Memory B cell (primary cell): Measurements from ENCODE around the gene ERC1.

Experiments
- ATAC-seq: fragments of 150-1000 bp; cut with Tn5 transposase; 2 replicates; pipeline ENCODE4 v1.10.0; 2021; ENCODE audit warnings: low read depth, mild to moderate bottlenecking, moderate library complexity
- DNase-seq, 2 donors: peaks; one replicate each; pipeline ENCODE4 v3.0.0; 2022; ENCODE audit warnings: low spot score in 2 of 2
- H3K27ac Mint-ChIP-seq: one replicate; pipeline ENCODE4 v1.8.0; 2022; ENCODE audit warnings: mild to moderate bottlenecking, moderate library complexity, mixed read lengths
- H3K27me3 Mint-ChIP-seq: one replicate; pipeline ENCODE4 v1.8.0; 2022; ENCODE audit warnings: mixed read lengths
- H3K36me3 Mint-ChIP-seq: one replicate; pipeline ENCODE4 v1.8.0; 2022; ENCODE audit warnings: mild to moderate bottlenecking, mixed read lengths
- H3K4me1 Mint-ChIP-seq: one replicate; pipeline ENCODE4 v1.8.0; 2022; ENCODE audit warnings: mixed read lengths
- H3K4me3 Mint-ChIP-seq: one replicate; pipeline ENCODE4 v1.8.0; 2022; ENCODE audit warnings: mild to moderate bottlenecking, moderate library complexity, mixed read lengths
- H3K9me3 Mint-ChIP-seq: one replicate; pipeline ENCODE4 v1.8.0; 2022; ENCODE audit warnings: mixed read lengths

ERC1 gene

DNA sequence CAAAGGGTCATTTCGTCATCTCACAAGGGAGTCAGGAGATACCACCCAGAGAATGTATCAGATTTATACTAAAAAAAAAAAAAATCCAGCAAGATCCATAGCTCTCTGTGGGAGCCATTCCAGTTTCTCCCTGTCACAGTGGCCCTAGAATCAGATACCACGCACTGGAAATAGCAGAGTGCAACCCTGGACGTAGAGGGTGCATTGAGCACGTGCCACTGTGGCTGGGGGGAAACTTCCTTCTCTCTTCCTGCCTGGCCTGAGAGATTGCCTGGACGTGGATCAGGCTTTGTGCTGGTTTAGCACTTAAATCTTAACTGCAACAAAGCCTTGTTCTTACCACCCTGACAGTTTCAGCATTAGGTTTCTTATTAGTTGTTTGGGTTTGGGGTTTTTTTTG lies 479.0 kb downstream of the ERC1 start:
- Mint-ChIP-seq H3K9me3 (no peaks in the 10 kb centered on the region), H3K36me3 (peaks cover 13% of the 10 kb centered on the region), H3K4me3 (no peak overlapping the region), H3K27ac (no peak overlapping the region), H3K4me1 (peaks cover 2% of the 10 kb centered on the region), H3K27me3 (no peaks in the 10 kb centered on the region)
- ATAC-seq: no peak
- DNase-seq: no peak

DNA sequence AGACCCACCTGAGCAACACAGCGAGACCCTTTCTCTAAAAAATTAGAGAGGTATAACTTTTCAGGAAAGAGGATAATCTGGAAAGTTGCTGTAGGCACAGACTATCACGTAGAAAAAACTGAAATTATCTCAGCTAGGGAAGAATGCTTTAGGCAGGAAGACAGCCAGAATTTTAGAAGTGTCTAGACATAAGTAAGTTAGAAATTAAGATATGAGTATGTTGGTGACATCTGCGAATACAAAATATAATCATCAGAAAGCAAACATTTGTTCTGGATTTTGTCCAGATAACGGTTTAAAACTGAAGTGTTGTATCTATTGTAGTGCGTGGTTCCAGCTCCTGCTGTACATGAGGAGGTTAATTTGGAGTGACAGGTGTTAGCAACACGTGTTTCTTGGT lies 480.2 kb downstream of the ERC1 start:
- Mint-ChIP-seq H3K4me3 (no peak overlapping the region), H3K9me3 (no peaks in the 10 kb centered on the region)
- no peak for ATAC-seq

DNA sequence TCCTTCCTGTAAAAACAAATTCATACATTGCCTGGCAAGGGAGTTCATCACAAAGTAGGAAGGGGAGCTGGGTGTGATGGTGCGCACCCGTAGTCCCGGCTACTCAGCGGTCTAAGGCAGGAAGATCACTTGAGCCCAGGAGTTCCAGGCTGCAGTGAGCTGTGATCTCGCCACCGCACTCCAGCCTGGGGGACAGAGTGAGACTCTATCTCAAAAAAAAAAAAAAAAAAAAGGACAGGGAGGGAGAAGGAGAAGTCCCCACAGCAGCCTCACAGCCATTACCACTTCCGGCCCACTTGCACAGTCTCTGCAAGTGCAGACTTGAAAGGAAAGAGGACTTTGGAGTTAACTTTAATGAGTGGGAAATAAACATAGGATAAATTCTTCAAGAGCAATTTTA lies 482.4 kb downstream of the ERC1 start:
- no peak for DNase-seq
- Mint-ChIP-seq H3K36me3 (peaks cover 11% of the 10 kb centered on the region), H3K4me3 (no peak overlapping the region), H3K27ac (no peak overlapping the region), H3K27me3 (no peaks in the 10 kb centered on the region), H3K4me1 (peaks cover 2% of the 10 kb centered on the region), H3K9me3 (no peaks in the 10 kb centered on the region)
- ATAC-seq: peak; percentile 55

More for the DNA sequence above, 480.2 kb downstream of the ERC1 start:
- no peak overlapping the region for H3K27ac Mint-ChIP-seq
- H3K4me1 Mint-ChIP-seq: peaks cover 2% of the 10 kb centered on the region
- H3K36me3 Mint-ChIP-seq: peaks cover 11% of the 10 kb centered on the region
- H3K27me3 Mint-ChIP-seq: no peaks in the 10 kb centered on the region
- DNase-seq: no peak

DNA sequence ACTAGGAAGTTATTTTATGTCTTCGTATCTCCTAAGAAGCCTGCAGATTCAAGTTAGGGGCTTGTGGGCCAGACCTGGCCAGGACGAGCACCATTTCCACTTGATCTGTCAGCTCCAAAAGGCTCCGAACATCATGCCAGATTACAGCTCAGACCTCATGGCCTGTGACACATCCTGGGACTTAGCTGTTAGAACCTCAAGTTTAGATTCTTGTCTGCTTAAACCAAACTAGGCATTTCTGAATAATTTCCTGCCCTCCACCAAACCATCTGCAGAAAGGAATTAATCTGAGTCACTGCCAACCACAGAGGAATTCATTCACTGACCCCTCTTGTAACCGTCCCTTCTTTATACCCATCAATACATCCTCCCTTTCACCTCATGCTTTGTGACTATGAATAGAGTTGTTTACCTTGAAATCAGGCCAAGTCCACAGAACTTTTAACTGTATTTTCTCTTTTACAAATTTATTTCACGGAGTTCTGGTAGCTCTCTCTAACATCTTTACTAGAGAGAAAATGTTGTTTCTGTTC lies 483.1 kb downstream of the ERC1 start:
- Mint-ChIP-seq H3K27me3 (no peaks in the 10 kb centered on the region), H3K36me3 (peaks cover 10% of the 10 kb centered on the region), H3K4me1 (peaks cover 2% of the 10 kb centered on the region), H3K27ac (no peak overlapping the region), H3K4me3 (no peak overlapping the region), H3K9me3 (no peaks in the 10 kb centered on the region)
- ATAC-seq: no peak
- DNase-seq: no peak

DNA sequence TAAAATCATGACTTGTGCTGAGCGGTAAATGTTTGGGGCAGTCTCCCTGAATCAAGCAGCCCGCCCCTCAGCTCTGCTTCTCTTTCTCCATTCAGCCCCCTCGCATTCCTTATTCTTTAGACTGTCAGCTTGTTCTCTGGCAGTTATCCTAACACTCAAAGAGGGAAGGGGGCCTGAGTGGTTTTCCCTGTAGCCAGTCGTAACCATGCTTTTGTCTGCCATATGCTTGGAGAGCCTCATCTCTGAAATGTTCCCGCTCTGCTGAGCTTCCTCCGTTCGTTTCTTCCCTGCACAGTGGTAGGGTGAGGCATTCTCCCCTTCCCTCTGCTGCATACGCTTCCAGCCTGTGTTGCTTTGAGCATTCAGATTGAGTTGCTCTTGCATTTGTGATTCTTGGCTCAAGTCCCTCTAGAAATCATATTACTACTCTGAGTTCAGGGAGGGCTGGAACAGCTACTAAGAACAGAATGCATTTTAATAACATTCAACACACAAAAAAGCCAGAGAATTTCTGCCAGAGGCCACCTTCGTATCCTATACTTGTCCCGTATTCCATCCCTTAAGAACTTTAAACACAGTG lies 483.6 kb downstream of the ERC1 start:
- no peak for DNase-seq
- Mint-ChIP-seq H3K27me3 (no peaks in the 10 kb centered on the region), H3K4me3 (no peak overlapping the region), H3K27ac (no peak overlapping the region), H3K4me1 (peaks cover 2% of the 10 kb centered on the region), H3K36me3 (peaks cover 10% of the 10 kb centered on the region), H3K9me3 (no peaks in the 10 kb centered on the region)
- no peak for ATAC-seq

DNA sequence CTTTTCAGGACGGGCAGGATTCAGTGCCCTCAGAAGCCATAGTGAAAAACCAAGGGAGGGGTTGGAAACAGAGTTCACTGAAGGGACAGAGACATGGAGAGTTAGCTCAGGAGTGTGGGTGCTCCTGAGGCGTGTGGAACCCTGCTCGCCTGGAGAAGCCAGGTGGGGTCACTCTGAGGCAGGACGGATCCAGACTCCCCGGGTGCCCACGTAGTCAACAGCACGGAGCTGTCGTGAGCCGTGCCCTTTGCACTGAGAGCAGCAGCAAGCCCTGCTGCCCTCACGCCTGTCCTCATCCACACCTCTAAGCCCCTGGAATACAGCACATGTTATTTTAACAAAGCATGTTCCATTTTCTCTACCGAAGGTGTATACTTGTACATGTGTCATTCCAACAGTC lies 488.6 kb downstream of the ERC1 start:
- ATAC-seq (no peak), DNase-seq (no peak)
- Mint-ChIP-seq H3K27ac (no peak overlapping the region), H3K27me3 (no peaks in the 10 kb centered on the region), H3K4me1 (no peaks in the 10 kb centered on the region), H3K4me3 (no peak overlapping the region), H3K9me3 (no peaks in the 10 kb centered on the region), H3K36me3 (peaks cover 10% of the 10 kb centered on the region)

DNA sequence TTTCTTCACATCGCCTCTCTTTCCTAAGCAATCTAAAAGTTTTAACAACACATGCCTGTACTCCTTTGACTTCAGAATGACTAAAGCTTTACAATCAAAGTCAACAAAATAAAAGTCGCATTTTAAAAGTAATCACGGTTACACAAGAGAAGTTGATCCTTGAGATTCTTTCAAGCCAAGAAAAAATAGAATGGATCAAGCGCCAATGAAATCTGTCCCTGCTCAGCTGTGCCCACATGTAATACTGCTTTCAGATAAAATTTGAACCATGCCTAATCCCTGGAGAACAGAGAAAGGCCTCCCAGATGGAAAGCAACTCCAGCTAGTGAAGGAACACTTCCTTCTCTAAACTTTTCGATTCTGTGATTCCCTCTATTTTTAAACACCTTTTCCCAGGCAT lies 490.3 kb downstream of the ERC1 start:
- H3K27ac Mint-ChIP-seq: no peak overlapping the region
- no peak for ATAC-seq
- H3K9me3 Mint-ChIP-seq: no peaks in the 10 kb centered on the region
- no peaks in the 10 kb centered on the region for H3K27me3 Mint-ChIP-seq
- no peak for DNase-seq
- H3K4me3 Mint-ChIP-seq: no peak overlapping the region
- H3K36me3 Mint-ChIP-seq: peaks cover 10% of the 10 kb centered on the region
- H3K4me1 Mint-ChIP-seq: no peaks in the 10 kb centered on the region

DNA sequence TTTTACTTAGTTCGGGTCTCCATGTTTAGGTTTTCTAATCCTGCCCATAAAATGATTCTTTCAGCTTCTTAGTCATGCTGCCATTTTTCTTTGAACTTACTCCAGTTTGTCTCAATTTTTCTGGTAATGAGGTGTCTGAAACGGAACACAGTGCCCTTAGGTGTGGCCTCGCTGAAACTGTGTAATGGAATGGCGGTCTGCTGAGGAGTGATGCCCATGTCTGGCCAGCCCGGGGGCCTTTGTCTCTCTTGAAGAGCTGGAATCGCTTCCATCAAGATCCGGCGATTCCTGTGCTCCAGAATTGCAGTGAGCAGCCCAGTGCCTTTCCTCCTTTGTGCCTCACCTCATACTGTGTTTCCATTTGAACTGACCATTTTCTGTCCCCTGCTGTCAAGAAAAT lies 490.9 kb downstream of the ERC1 start:
- Mint-ChIP-seq H3K36me3 (peaks cover 9% of the 10 kb centered on the region), H3K4me1 (no peaks in the 10 kb centered on the region), H3K27ac (no peak overlapping the region), H3K27me3 (no peaks in the 10 kb centered on the region), H3K4me3 (no peak overlapping the region), H3K9me3 (no peaks in the 10 kb centered on the region)
- ATAC-seq: no peak
- DNase-seq: no peak

DNA sequence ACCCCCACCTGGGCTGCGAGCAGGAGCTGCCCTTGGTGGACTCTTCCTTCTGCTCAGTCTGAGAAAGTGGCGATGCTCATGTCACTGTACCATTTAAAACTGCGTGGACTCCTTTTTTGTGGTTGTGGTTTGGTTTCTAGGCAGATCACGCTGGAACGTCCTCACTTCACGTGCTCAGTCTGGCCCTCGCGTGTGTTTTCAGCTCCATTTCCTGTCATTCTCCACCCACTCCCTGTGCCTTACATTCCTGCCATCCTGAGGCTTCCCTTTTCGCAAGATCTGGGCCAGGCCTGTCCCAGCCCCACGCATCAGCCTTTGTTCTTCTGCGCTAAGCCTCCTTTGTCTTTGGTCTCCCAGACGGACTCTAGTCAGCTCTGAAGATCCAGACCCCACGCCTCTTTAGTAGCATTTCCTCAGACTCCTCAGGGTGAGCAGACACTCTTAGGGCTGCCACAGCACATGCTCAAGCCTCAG lies 497.9 kb downstream of the ERC1 start:
- Mint-ChIP-seq H3K27ac (peak overlapping the region; percentile 18), H3K9me3 (no peaks in the 10 kb centered on the region), H3K27me3 (no peaks in the 10 kb centered on the region), H3K36me3 (peaks cover 30% of the 10 kb centered on the region), H3K4me1 (peaks cover 3% of the 10 kb centered on the region), H3K4me3 (no peak overlapping the region)
- no peak for ATAC-seq
- DNase-seq: no peak

DNA sequence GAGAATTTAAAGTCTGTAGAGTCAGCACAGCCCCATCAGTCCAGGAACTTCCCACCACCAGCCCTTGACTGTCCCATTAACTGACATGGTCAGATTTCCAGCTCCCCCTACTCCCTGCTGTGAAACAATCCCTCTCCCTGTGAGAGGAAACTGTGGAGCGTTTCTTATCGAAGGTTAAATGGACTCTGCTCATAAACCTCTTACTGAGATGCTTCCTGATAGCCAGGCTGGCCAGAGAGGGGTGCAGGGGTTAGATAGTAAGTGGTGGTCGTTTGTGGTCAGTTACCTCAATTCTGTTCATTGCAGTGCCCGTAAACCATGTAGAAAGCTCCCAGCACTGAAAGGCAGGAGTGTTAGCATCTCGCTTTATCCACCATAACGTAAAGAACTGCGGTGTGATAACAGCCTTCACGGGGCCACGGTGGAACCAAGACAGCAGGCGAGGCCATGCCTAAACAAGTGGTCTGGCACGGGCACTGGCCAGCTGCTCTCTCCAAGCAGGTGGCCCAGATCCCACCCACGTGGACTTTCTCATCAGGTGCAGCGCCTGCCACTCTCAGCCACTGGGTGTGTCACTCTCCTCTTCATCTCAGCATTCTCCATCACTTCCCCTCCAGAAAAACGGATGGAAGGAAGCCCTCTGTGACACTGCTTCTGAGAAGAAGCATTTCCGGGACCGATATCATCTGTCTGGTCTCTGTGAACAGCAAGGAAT lies 501.1 kb downstream of the ERC1 start:
- no peak for DNase-seq
- no peak for ATAC-seq
- Mint-ChIP-seq H3K27ac (peak overlapping the region; percentile 52), H3K9me3 (no peaks in the 10 kb centered on the region), H3K27me3 (no peaks in the 10 kb centered on the region), H3K4me3 (no peak overlapping the region), H3K36me3 (peaks cover 30% of the 10 kb centered on the region), H3K4me1 (peaks cover 3% of the 10 kb centered on the region)

DNA sequence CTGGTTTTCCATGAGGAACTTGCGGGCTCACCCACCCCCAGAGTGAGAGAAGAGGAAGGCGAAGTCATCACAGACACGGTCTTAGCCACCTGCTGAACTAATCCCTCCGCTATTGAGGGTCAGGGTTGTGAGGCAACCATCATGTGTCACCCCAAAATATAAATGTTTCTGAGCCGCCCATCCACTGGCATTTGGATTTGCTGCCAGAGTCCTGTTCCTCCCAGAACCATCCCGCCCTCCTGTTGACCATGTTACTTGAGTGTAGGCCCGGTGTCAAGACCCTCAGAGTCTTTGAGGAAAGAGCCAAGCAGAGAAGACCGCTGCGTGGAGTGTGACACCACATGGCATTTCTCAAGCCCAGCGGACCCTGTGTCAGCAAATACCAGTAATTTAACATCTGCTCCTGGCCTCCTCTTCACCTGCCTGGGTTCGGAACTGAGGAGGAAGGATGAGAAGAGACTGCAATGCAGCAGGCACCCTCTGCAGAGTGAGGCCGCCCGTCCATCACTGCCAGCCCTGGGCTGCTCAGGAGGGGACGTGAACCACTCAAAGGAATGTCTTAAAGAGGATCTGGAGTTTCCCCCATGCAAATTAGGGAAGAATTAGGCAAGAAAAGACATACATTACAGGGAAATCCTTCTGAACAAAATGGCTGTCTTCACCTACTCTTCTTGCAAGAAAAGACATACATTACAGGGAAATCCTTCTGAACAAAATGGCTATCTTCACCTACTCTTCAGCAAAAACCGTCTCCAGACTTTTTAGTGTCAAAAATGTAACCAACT lies 502.9 kb downstream of the ERC1 start:
- H3K4me1 Mint-ChIP-seq: no peaks in the 10 kb centered on the region
- H3K27me3 Mint-ChIP-seq: no peaks in the 10 kb centered on the region
- no peak overlapping the region for H3K4me3 Mint-ChIP-seq
- no peak for ATAC-seq
- H3K36me3 Mint-ChIP-seq: peaks cover 26% of the 10 kb centered on the region
- H3K27ac Mint-ChIP-seq: no peak overlapping the region
- no peaks in the 10 kb centered on the region for H3K9me3 Mint-ChIP-seq
- DNase-seq: no peak

DNA sequence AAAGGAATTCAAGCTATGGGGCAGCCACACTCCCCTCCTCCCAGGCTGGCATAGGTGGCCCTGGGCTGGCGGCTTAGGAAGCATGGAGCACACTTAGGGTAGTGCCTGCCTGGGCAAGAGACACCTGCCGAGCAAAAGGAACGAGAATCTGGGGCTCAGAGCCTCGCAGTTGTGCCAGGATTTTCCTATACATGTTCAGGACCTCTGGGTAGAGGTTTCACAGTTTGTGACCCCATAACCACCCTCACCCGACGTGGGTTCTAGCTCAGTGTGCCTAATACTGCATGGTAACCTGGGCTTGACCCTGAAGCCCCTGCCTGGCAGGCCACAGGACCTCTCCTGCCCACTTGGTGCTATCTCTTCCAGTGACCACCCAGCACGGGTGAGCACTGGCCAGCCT lies 503.8 kb downstream of the ERC1 start:
- Mint-ChIP-seq H3K4me1 (no peaks in the 10 kb centered on the region), H3K4me3 (no peak overlapping the region), H3K27me3 (no peaks in the 10 kb centered on the region), H3K9me3 (no peaks in the 10 kb centered on the region), H3K27ac (no peak overlapping the region), H3K36me3 (peaks cover 20% of the 10 kb centered on the region)
- no peak for ATAC-seq
- DNase-seq: no peak

DNA sequence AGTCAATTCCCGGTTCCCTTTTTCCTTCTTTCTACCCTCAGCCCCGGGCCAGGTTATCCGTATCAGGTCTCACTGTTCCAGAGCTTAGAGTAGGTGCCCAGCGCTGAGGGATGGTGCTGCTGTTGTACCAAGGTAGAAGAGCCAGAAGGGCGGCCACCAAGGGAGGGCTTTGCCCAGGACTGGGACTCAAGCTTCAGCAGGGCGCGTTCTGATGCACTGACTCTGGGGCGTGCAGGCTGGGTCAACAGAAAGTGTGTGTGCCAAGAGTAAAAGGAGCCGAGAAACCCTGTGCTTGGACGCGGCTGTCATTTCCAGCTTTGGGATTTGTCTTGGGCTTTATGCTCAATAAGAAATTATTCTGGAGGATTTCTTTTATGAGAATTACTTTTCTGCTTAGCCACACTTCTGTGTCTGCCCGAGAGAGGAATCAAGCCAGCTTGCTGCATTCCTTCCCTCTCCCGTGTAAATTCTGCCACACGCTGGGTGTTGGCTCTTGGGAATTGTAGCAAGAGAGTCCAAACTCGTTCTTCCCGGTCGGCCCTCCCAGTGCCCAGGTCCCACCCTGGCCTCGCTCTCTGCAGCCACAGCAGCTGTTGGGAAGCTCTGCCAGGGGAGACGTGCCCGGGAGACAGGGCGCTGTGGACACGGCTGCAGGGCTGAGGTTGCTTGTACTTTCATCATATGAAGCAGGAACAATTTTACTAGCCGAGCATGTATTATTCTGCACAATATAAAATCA lies 505.3 kb downstream of the ERC1 start:
- peaks cover 9% of the 10 kb centered on the region for H3K36me3 Mint-ChIP-seq
- H3K4me1 Mint-ChIP-seq: no peaks in the 10 kb centered on the region
- DNase-seq: no peak
- H3K4me3 Mint-ChIP-seq: no peak overlapping the region
- peaks cover 1% of the 10 kb centered on the region for H3K27me3 Mint-ChIP-seq
- ATAC-seq: no peak
- no peak overlapping the region for H3K27ac Mint-ChIP-seq
- H3K9me3 Mint-ChIP-seq: no peaks in the 10 kb centered on the region

DNA sequence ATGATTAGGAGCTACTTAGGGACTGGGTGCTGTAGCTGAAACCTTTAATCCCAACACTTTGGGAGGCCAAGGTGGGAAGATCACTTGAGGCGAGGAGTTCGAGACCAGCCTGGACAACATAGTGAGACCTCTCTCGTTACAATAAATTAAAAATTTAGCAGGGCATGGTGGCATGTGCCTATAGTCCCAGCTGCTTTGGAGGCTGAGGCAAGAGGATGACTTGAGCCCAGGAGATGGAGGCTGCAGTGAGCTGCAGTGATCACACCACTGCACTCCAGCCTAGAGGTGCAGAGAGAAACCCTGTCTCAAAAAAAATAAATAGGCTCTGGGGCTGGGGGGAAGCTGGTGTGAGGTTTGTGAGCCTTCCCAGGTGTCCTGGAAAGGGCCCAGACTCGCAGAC lies 506.1 kb downstream of the ERC1 start:
- Mint-ChIP-seq H3K4me1 (no peaks in the 10 kb centered on the region), H3K27ac (no peak overlapping the region), H3K9me3 (no peaks in the 10 kb centered on the region), H3K27me3 (peaks cover 1% of the 10 kb centered on the region), H3K4me3 (no peak overlapping the region), H3K36me3 (peaks cover 7% of the 10 kb centered on the region)
- ATAC-seq (no peak), DNase-seq (no peak)
